IMR-90 (cell line): ENCODE measurements around the gene DCC. TPM values are rescaled to one million over a fixed set of nuclear protein-coding genes. Genes with fewer than 3 reads are reported as not detected.

Source experiments
- ATAC-seq: fragments of 200-7000 bp; cut with Tn5 transposase; 2 replicates; pipeline ENCODE4 v1.9.1; 2020; ENCODE audit warnings: low read depth, mild to moderate bottlenecking, moderate library complexity
- BruUV-seq: library from RNA; stranded (reverse); fragments of 400-500 nt; replicated peaks from 2 replicates; lab custom pipeline; 2021; lab: Mats Ljungman, UMichigan
- CTCF ChIA-PET: fragments of 300-600 bp; formaldehyde crosslinking; extraction: SDS; loops from one replicate; lab custom pipeline; 2021; ENCODE audit warnings: antibody characterized with exemption; lab: Yijun Ruan, JAX
- POLR2A ChIA-PET: fragments of 300-600 bp; sonication (Branson Sonifier 250); formaldehyde crosslinking; loops from one replicate; lab custom pipeline; 2022; ENCODE audit warnings: antibody characterized with exemption; ENCODE audit not compliant: unreplicated experiment; lab: Charles Lee
- DNase-seq: peaks from one replicate; pipeline ENCODE4 v3.0.0; 2013
- H2AFZ ChIP-seq: replicated peaks from 2 replicates; pipeline ENCODE3; 2013; ENCODE audit warnings: low read length, mild to moderate bottlenecking; ENCODE audit not compliant: poor library complexity
- H2AK5ac ChIP-seq: 2 replicates; pipeline ENCODE4 v1.6.1; 2013; ENCODE audit warnings: low read depth, low read length, inconsistent platforms
- H2AK9ac ChIP-seq: replicated peaks from 2 replicates; pipeline ENCODE3; 2013; ENCODE audit warnings: mild to moderate bottlenecking, low read depth, low read length, moderate library complexity; ENCODE audit not compliant: poor library complexity
- H2BK120ac ChIP-seq: 2 replicates; pipeline ENCODE4 v1.6.1; 2013; ENCODE audit warnings: low read depth, low read length, inconsistent platforms
- H2BK15ac ChIP-seq: 3 replicates; pipeline ENCODE4 v1.6.1; 2013; ENCODE audit warnings: low read depth, low read length, inconsistent platforms
- H2BK20ac ChIP-seq: 2 replicates; pipeline ENCODE4 v1.6.1; 2013; ENCODE audit warnings: low read depth, mild to moderate bottlenecking, inconsistent platforms, low read length, moderate library complexity
- H2BK5ac ChIP-seq: 2 replicates; pipeline ENCODE4 v1.6.1; 2013; ENCODE audit warnings: mild to moderate bottlenecking, low read depth, low read length, inconsistent platforms; ENCODE audit not compliant: poor library complexity, severe bottlenecking
- H3K14ac ChIP-seq: replicated peaks from 2 replicates; pipeline ENCODE4 v1.6.1; 2013; ENCODE audit warnings: low read depth, low read length, inconsistent platforms
- H3K18ac ChIP-seq: 2 replicates; pipeline ENCODE4 v1.6.1; 2013; ENCODE audit warnings: low read depth, low read length, control low read depth
- H3K23ac ChIP-seq: 2 replicates; pipeline ENCODE4 v1.6.1; 2013; ENCODE audit warnings: low read depth, low read length, inconsistent platforms
- H3K27ac ChIP-seq: 2 replicates; pipeline ENCODE4 v1.5.1; 2013; ENCODE audit warnings: mild to moderate bottlenecking, control low read depth, low read length; ENCODE audit not compliant: insufficient read depth
- H3K27me3 ChIP-seq: 2 replicates; pipeline ENCODE4 v1.6.1; 2013; ENCODE audit warnings: low read length; ENCODE audit not compliant: control insufficient read depth, insufficient read depth
- H3K36me3 ChIP-seq: 2 replicates; pipeline ENCODE4 v1.6.1; 2013; ENCODE audit warnings: low read length, mixed read lengths; ENCODE audit not compliant: control insufficient read depth, insufficient read depth
- H3K4ac ChIP-seq: 2 replicates; pipeline ENCODE4 v1.6.1; 2013; ENCODE audit warnings: low read depth, low read length, inconsistent platforms
- H3K4me1 ChIP-seq: 2 replicates; pipeline ENCODE4 v1.6.1; 2013; ENCODE audit warnings: low read length, mixed read lengths; ENCODE audit not compliant: control insufficient read depth, insufficient read depth
- H3K4me2 ChIP-seq: 2 replicates; pipeline ENCODE4 v1.6.1; 2013; ENCODE audit warnings: low read depth, mild to moderate bottlenecking, control low read depth, low read length, moderate library complexity
- H3K4me3 ChIP-seq: 2 replicates; pipeline ENCODE4 v1.5.1; 2013; ENCODE audit warnings: low read depth, mild to moderate bottlenecking, control low read depth, low read length, moderate library complexity; ENCODE audit not compliant: insufficient read depth
- H3K56ac ChIP-seq: 2 replicates; pipeline ENCODE4 v1.6.1; 2013; ENCODE audit warnings: low read length, inconsistent platforms; ENCODE audit not compliant: insufficient read depth; ENCODE audit errors: extremely low read depth
- H3K79me1 ChIP-seq, 2 experiments: 2 replicates each; pipeline ENCODE4 v1.6.1; 2013; ENCODE audit warnings: low read length in 2 of 2, inconsistent platforms in 1 of 2, low read depth in 1 of 2
- H3K9ac ChIP-seq: 2 replicates; pipeline ENCODE4 v1.6.1; 2013; ENCODE audit warnings: low read depth, low read length, control low read depth
- H3K9me1 ChIP-seq: 2 replicates; pipeline ENCODE4 v1.6.1; 2013; ENCODE audit warnings: low read length, inconsistent platforms; ENCODE audit not compliant: insufficient read depth
- H3K9me3 ChIP-seq: 2 replicates; pipeline ENCODE4 v1.6.1; 2013; ENCODE audit warnings: low read length; ENCODE audit not compliant: control insufficient read depth, insufficient read depth
- H4K20me1 ChIP-seq: 2 replicates; pipeline ENCODE4 v1.6.1; 2013; ENCODE audit warnings: low read length, inconsistent platforms; ENCODE audit not compliant: insufficient read depth
- H4K5ac ChIP-seq: 2 replicates; pipeline ENCODE4 v1.6.1; 2013; ENCODE audit warnings: mild to moderate bottlenecking, low read depth, low read length, control low read depth
- H4K8ac ChIP-seq, 2 experiments: 2 replicates each; pipeline ENCODE4 v1.6.1; 2013; ENCODE audit warnings: low read depth in 2 of 2, low read length in 2 of 2, control low read depth in 1 of 2, inconsistent platforms in 1 of 2
- H4K91ac ChIP-seq: 2 replicates; pipeline ENCODE4 v1.6.1; 2013; ENCODE audit warnings: low read depth, low read length, inconsistent platforms; ENCODE audit not compliant: insufficient read depth
- BHLHE40 ChIP-seq: fragments of 150-350 bp; IDR thresholded peaks from 2 replicates; pipeline ENCODE4 v1.6.1; 2016; ENCODE audit warnings: mild to moderate bottlenecking, low read depth, low read length
- CEBPB ChIP-seq: IDR thresholded peaks from 2 replicates; pipeline ENCODE4 v1.6.1; 2012; ENCODE audit warnings: low read depth, low read length, improper control_type of control experiment
- CHD1 ChIP-seq: IDR thresholded peaks from 2 replicates; pipeline ENCODE4 v1.6.1; 2012; ENCODE audit warnings: low read depth, low read length, improper control_type of control experiment
- FOS ChIP-seq: fragments of 150-350 bp; IDR thresholded peaks from 2 replicates; pipeline ENCODE4 v1.6.1; 2016; ENCODE audit warnings: low read depth, low read length
- MAFK ChIP-seq: IDR thresholded peaks from 2 replicates; pipeline ENCODE4 v1.6.1; 2012; ENCODE audit warnings: low read depth, low read length, improper control_type of control experiment
- MAZ ChIP-seq: IDR thresholded peaks from 2 replicates; pipeline ENCODE4 v1.6.1; 2012; ENCODE audit warnings: low read depth, mild to moderate bottlenecking, low read length, improper control_type of control experiment, moderate library complexity, borderline replicate concordance
- MXI1 ChIP-seq: IDR thresholded peaks from 2 replicates; pipeline ENCODE4 v1.6.1; 2012; ENCODE audit warnings: low read depth, mild to moderate bottlenecking, low read length, moderate library complexity, borderline replicate concordance
- NFE2L2 ChIP-seq: fragments of 150-350 bp; IDR thresholded peaks from 2 replicates; pipeline ENCODE4 v1.6.1; 2016; ENCODE audit warnings: low read depth, mild to moderate bottlenecking, low read length
- POLR2A ChIP-seq: IDR thresholded peaks from 2 replicates; pipeline ENCODE4 v1.6.1; 2012; ENCODE audit warnings: mild to moderate bottlenecking, low read depth, low read length
- RAD21 ChIP-seq: IDR thresholded peaks from 2 replicates; pipeline ENCODE4 v1.6.1; 2012; ENCODE audit warnings: low read length, improper control_type of control experiment
- RCOR1 ChIP-seq: IDR thresholded peaks from 2 replicates; pipeline ENCODE4 v1.6.1; 2012; ENCODE audit warnings: mild to moderate bottlenecking, low read length, improper control_type of control experiment; ENCODE audit not compliant: insufficient replicate concordance
- RFX5 ChIP-seq: IDR thresholded peaks from 2 replicates; pipeline ENCODE4 v1.8.0; 2012; ENCODE audit warnings: low read depth, mild to moderate bottlenecking, low read length, moderate library complexity
- SMC3 ChIP-seq: fragments of 150-350 bp; IDR thresholded peaks from 2 replicates; pipeline ENCODE4 v1.6.1; 2016; ENCODE audit warnings: low read depth, mild to moderate bottlenecking, antibody characterized with exemption, low read length, moderate library complexity
- USF2 ChIP-seq: fragments of 150-350 bp; IDR thresholded peaks from 2 replicates; pipeline ENCODE4 v1.6.1; 2017; ENCODE audit warnings: mild to moderate bottlenecking, antibody characterized with exemption, low read length, low read depth
- WGBS, 2 experiments: methylation state at CpG; one replicate each; pipeline versions ENCODE4 v1.1.5 to v1.1.7; 2013; ENCODE audit warnings: missing lambda C conversion rate in 2 of 2; ENCODE audit not compliant: insufficient read length in 1 of 2; ENCODE audit errors: extremely low coverage in 2 of 2; 5-methylcytosine and 5-hydroxymethylcytosine counted together
- dilution Hi-C: fragments of 300-500 bp; cut with HindIII; formaldehyde crosslinking; loops from one replicate; pipeline ENCODE4 v1.14.3; 2018; ENCODE audit warnings: low sequenced_read_pairs; ENCODE audit not compliant: unreplicated experiment
- in situ Hi-C: fragments of 300-500 bp; cut with MboI; formaldehyde crosslinking; loops from 3 replicates; pipeline ENCODE4 v1.14.3; 2019; ENCODE audit warnings: low sequenced_read_pairs, inconsistent platforms, mixed read lengths
- intact Hi-C: fragments of 100-400 bp; cut with micrococcal nuclease; formaldehyde crosslinking; loops from 2 replicates; pipeline ENCODE4 v1.10.0; 2022
- polyA plus RNA-seq, 3 experiments: library from polyadenylated mRNA; depleted of rRNA; stranded (reverse); fragments of >200 nt; gene quantifications; 2 replicates each; pipeline ENCODE4 v1.2.3, GENCODE V29; 2012; ENCODE audit warnings: low replicate concordance in 1 of 3
- total RNA-seq: library from RNA; depleted of rRNA; stranded (reverse); fragments of >200 nt; gene quantifications from 2 replicates; pipeline ENCODE4 v1.2.3, GENCODE V29; 2012
- TF ChIP-seq, protein P1 (sequence below): fragments of 150-350 bp; IDR thresholded peaks from 2 replicates; pipeline ENCODE4 v1.6.1; 2016; ENCODE audit warnings: low read depth, mild to moderate bottlenecking, low read length, moderate library complexity, borderline replicate concordance
- TF ChIP-seq, protein P2 (sequence below): conservative IDR thresholded peaks from 2 replicates; pipeline ENCODE4 v1.5.1; 2012; ENCODE audit warnings: mild to moderate bottlenecking, low read depth, low read length, improper control_type of control experiment

DCC gene
- total and polyA plus RNA-seq, 2 of the 4 experiments (the other 2 are of a cell fraction) = 0.31 to 0.54 TPM

DNA sequence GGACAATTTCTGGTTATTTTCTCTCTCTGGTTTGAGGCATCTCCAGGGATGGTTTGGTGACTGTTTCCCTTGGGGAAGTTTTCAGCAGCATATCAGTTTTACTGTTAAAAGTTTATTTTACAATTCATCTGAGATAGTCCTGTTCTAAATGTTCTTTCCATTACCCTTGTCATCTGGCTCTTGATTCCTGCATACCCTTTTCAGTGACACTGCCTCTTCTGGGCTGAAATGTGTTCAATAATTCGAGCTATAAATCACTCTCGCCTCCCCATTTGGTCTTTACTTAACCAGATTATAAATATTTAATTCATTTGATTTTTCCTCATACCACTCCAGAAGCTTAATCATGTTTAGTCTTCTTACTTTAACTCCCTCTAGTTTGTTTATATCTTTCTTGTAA is 9.5 kb downstream of the DCC start:
- Histone ChIP-seq H3K27ac (no peak overlapping the region), H3K4ac (no peak overlapping the region), H2AK5ac (no peak overlapping the region), H2BK5ac (no peak overlapping the region), H3K18ac (no peak overlapping the region), H4K8ac (no peak overlapping the region), H4K20me1 (no peaks in the 10 kb centered on the region), H3K4me2 (no peak overlapping the region), H3K14ac (no peak overlapping the region), H3K79me1 (no peaks in the 10 kb centered on the region), H3K9ac (no peak overlapping the region), H2BK120ac (no peak overlapping the region), H3K4me3 (no peak overlapping the region), H3K9me3 (no peaks in the 10 kb centered on the region), H2AK9ac (no peak overlapping the region), H3K27me3 (no peaks in the 10 kb centered on the region), H3K36me3 (no peaks in the 10 kb centered on the region), H2AFZ (no peak overlapping the region), H2BK20ac (no peak overlapping the region), H3K56ac (no peak overlapping the region), H4K91ac (no peak overlapping the region), H3K9me1 (no peaks in the 10 kb centered on the region), H4K5ac (no peak overlapping the region), H3K4me1 (no peaks in the 10 kb centered on the region), H3K23ac (no peak overlapping the region), H2BK15ac (no peak overlapping the region)
- ATAC-seq = no peak
- in situ Hi-C loops = no loop called here
- WGBS, 2 experiments = no CpG with 5 or more reads among the region's 2 CpGs
- CTCF ChIA-PET = no interaction called here
- dilution Hi-C loops = no loop called here
- TF ChIP-seq RAD21 (no peak), SMC3 (no peak), RFX5 (no peak), CHD1 (no peak), MAFK (no peak), MAZ (no peak), USF2 (no peak), CEBPB (no peak), BHLHE40 (no peak), NFE2L2 (no peak), MXI1 (no peak), POLR2A (no peak), FOS (no peak), RCOR1 (no peak)
- TF ChIP-seq, protein P1, sequence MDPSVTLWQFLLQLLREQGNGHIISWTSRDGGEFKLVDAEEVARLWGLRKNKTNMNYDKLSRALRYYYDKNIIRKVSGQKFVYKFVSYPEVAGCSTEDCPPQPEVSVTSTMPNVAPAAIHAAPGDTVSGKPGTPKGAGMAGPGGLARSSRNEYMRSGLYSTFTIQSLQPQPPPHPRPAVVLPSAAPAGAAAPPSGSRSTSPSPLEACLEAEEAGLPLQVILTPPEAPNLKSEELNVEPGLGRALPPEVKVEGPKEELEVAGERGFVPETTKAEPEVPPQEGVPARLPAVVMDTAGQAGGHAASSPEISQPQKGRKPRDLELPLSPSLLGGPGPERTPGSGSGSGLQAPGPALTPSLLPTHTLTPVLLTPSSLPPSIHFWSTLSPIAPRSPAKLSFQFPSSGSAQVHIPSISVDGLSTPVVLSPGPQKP = no peak
- TF ChIP-seq, protein P2, sequence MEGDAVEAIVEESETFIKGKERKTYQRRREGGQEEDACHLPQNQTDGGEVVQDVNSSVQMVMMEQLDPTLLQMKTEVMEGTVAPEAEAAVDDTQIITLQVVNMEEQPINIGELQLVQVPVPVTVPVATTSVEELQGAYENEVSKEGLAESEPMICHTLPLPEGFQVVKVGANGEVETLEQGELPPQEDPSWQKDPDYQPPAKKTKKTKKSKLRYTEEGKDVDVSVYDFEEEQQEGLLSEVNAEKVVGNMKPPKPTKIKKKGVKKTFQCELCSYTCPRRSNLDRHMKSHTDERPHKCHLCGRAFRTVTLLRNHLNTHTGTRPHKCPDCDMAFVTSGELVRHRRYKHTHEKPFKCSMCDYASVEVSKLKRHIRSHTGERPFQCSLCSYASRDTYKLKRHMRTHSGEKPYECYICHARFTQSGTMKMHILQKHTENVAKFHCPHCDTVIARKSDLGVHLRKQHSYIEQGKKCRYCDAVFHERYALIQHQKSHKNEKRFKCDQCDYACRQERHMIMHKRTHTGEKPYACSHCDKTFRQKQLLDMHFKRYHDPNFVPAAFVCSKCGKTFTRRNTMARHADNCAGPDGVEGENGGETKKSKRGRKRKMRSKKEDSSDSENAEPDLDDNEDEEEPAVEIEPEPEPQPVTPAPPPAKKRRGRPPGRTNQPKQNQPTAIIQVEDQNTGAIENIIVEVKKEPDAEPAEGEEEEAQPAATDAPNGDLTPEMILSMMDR = no peak
- BruUV-seq = no TSS peak
- intact Hi-C loops = no loop called here
- POLR2A ChIA-PET = no interaction called here
- DNase-seq = no peak
